PC-3 (cell line): ENCODE data around the gene ADCY2.

Experiments
- EZH2 ChIP-seq: fragments of 300-600 bp; sonication (generic); IDR thresholded peaks from one replicate; pipeline ENCODE4 v1.6.1; 2017; ENCODE audit warnings: antibody characterized with exemption, mild to moderate bottlenecking, low read length; ENCODE audit not compliant: unreplicated experiment
- EZH2phosphoT487 ChIP-seq: fragments of 300-600 bp; sonication (generic); IDR thresholded peaks from 2 replicates; pipeline ENCODE4 v1.6.1; 2018; ENCODE audit warnings: mild to moderate bottlenecking, antibody characterized with exemption, low read length, borderline replicate concordance
- TF ChIP-seq, protein P1 (sequence below): fragments of 300-600 bp; sonication (generic); conservative IDR thresholded peaks from 2 replicates; pipeline ENCODE4 v1.5.1; 2017; ENCODE audit warnings: antibody characterized with exemption, low read depth, mild to moderate bottlenecking, low read length

DNA sequence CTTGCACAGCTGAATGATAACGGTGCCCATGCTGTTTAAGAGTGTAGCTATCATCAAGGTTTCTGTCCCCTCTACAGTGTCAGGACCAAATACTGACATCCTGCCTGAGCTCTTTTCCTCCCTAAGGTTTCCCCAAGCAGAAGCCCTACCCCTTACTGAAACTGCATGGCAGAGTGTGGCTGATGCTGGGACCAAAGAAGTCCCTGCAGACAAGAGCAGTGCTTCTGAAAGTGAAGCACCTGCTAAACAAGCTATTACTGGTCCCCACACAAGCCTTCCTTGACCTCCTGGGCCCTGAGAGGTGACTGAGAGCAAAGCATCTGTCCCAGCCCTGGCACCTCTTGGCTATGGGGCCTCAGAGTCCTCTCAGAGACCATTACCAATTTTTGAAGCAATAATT, 398.9 kb downstream of the ADCY2 start:
- TF ChIP-seq, protein P1, sequence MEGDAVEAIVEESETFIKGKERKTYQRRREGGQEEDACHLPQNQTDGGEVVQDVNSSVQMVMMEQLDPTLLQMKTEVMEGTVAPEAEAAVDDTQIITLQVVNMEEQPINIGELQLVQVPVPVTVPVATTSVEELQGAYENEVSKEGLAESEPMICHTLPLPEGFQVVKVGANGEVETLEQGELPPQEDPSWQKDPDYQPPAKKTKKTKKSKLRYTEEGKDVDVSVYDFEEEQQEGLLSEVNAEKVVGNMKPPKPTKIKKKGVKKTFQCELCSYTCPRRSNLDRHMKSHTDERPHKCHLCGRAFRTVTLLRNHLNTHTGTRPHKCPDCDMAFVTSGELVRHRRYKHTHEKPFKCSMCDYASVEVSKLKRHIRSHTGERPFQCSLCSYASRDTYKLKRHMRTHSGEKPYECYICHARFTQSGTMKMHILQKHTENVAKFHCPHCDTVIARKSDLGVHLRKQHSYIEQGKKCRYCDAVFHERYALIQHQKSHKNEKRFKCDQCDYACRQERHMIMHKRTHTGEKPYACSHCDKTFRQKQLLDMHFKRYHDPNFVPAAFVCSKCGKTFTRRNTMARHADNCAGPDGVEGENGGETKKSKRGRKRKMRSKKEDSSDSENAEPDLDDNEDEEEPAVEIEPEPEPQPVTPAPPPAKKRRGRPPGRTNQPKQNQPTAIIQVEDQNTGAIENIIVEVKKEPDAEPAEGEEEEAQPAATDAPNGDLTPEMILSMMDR: no peak
- TF ChIP-seq EZH2: no peak
- TF ChIP-seq EZH2phosphoT487: no peak
